Ishikawa (cell line): ENCODE measurements around the gene ECI2.

Experiments used
- CEBPB ChIP-seq: IDR thresholded peaks from 2 replicates; pipeline ENCODE4 v1.6.1; 2012
- CREB1 ChIP-seq: IDR thresholded peaks from 2 replicates; pipeline ENCODE4 v1.6.1; 2012; ENCODE audit warnings: low read depth
- EGR1 ChIP-seq: IDR thresholded peaks from 2 replicates; pipeline ENCODE4 v1.6.1; 2012
- EP300 ChIP-seq: IDR thresholded peaks from 2 replicates; pipeline ENCODE4 v1.6.1; 2012; ENCODE audit warnings: borderline replicate concordance
- FOXM1 ChIP-seq: IDR thresholded peaks from 2 replicates; pipeline ENCODE4 v1.6.1; 2012; ENCODE audit warnings: low read depth, borderline replicate concordance
- NFIC ChIP-seq: IDR thresholded peaks from 2 replicates; pipeline ENCODE4 v1.6.1; 2012
- RAD21 ChIP-seq: IDR thresholded peaks from 2 replicates; pipeline ENCODE4 v1.6.1; 2012; ENCODE audit warnings: low read depth
- TAF1 ChIP-seq: IDR thresholded peaks from 2 replicates; pipeline ENCODE4 v1.6.1; 2012; ENCODE audit warnings: low read depth, mild to moderate bottlenecking
- TCF12 ChIP-seq: IDR thresholded peaks from 2 replicates; pipeline ENCODE4 v1.6.1; 2012; ENCODE audit warnings: low read depth
- TEAD4 ChIP-seq: IDR thresholded peaks from 2 replicates; pipeline ENCODE4 v1.6.1; 2012
- YY1 ChIP-seq: IDR thresholded peaks from 2 replicates; pipeline ENCODE4 v1.6.1; 2012; ENCODE audit warnings: low read depth
- ZBTB7A ChIP-seq: IDR thresholded peaks from 2 replicates; pipeline ENCODE4 v1.6.1; 2012; ENCODE audit warnings: low read depth
- TF ChIP-seq, protein P1 (sequence below): IDR thresholded peaks from 2 replicates; pipeline ENCODE4 v1.6.1; 2012
- TF ChIP-seq, protein P2 (sequence below): IDR thresholded peaks from 2 replicates; pipeline ENCODE4 v1.6.1; 2012
- TF ChIP-seq, protein P3 (sequence below): IDR thresholded peaks from 2 replicates; pipeline ENCODE4 v1.6.1; 2012; ENCODE audit warnings: low read depth, mild to moderate bottlenecking

ECI2 gene

GRCh38 chr6:4167833-4168232 is 32.5 kb upstream of the ECI2 start:
- no peak for TF ChIP-seq NFIC
- no peak for TF ChIP-seq EP300
- no peak for TF ChIP-seq ZBTB7A
- no peak for TF ChIP-seq CREB1
- TF ChIP-seq CEBPB: no peak
- TF ChIP-seq EGR1: no peak
- TF ChIP-seq FOXM1: no peak
- no peak for TF ChIP-seq TEAD4
- no peak for TF ChIP-seq TCF12
- TF ChIP-seq TAF1: no peak
- TF ChIP-seq RAD21: no peak
- TF ChIP-seq YY1: no peak
- TF ChIP-seq, protein P1, sequence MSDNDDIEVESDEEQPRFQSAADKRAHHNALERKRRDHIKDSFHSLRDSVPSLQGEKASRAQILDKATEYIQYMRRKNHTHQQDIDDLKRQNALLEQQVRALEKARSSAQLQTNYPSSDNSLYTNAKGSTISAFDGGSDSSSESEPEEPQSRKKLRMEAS: no peak
- TF ChIP-seq, protein P2, sequence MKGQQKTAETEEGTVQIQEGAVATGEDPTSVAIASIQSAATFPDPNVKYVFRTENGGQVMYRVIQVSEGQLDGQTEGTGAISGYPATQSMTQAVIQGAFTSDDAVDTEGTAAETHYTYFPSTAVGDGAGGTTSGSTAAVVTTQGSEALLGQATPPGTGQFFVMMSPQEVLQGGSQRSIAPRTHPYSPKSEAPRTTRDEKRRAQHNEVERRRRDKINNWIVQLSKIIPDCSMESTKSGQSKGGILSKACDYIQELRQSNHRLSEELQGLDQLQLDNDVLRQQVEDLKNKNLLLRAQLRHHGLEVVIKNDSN: no peak

GRCh38 chr6:4167123-4167522 is 31.7 kb upstream of the ECI2 start:
- no peak for TF ChIP-seq YY1
- TF ChIP-seq, protein P1: no peak
- TF ChIP-seq RAD21: no peak
- no peak for TF ChIP-seq ZBTB7A
- TF ChIP-seq NFIC: no peak
- TF ChIP-seq TEAD4: no peak
- no peak for TF ChIP-seq CREB1
- TF ChIP-seq FOXM1: no peak
- TF ChIP-seq TCF12: no peak
- TF ChIP-seq EGR1: no peak
- TF ChIP-seq, protein P3, sequence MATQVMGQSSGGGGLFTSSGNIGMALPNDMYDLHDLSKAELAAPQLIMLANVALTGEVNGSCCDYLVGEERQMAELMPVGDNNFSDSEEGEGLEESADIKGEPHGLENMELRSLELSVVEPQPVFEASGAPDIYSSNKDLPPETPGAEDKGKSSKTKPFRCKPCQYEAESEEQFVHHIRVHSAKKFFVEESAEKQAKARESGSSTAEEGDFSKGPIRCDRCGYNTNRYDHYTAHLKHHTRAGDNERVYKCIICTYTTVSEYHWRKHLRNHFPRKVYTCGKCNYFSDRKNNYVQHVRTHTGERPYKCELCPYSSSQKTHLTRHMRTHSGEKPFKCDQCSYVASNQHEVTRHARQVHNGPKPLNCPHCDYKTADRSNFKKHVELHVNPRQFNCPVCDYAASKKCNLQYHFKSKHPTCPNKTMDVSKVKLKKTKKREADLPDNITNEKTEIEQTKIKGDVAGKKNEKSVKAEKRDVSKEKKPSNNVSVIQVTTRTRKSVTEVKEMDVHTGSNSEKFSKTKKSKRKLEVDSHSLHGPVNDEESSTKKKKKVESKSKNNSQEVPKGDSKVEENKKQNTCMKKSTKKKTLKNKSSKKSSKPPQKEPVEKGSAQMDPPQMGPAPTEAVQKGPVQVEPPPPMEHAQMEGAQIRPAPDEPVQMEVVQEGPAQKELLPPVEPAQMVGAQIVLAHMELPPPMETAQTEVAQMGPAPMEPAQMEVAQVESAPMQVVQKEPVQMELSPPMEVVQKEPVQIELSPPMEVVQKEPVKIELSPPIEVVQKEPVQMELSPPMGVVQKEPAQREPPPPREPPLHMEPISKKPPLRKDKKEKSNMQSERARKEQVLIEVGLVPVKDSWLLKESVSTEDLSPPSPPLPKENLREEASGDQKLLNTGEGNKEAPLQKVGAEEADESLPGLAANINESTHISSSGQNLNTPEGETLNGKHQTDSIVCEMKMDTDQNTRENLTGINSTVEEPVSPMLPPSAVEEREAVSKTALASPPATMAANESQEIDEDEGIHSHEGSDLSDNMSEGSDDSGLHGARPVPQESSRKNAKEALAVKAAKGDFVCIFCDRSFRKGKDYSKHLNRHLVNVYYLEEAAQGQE: no peak
- TF ChIP-seq CEBPB: no peak
- no peak for TF ChIP-seq EP300

DNA sequence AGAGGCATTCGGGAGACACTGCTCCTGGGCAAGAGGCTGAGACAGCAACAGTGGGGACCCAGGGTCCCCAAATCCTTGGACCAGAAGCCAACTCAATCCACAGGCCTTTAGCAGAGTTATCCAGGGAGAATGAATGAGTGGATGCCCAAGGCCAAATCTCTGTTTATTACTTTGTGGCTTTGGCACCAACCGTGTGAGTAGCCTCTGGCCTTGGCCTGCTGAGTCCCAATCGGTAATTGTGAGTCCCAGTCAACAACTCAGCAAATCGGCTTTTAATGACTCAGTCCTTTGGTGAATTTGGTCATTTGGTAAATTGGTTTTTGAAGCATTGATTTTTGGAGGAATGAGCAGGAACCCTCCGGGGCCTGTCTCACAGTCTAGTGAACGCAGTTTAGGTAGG is 29.1 kb upstream of the ECI2 start:
- TF ChIP-seq RAD21: no peak
- no peak for TF ChIP-seq YY1
- no peak for TF ChIP-seq TCF12
- no peak for TF ChIP-seq FOXM1
- TF ChIP-seq, protein P3: no peak
- no peak for TF ChIP-seq EGR1
- TF ChIP-seq, protein P2: no peak
- TF ChIP-seq, protein P1: no peak
- TF ChIP-seq CEBPB: no peak
- TF ChIP-seq ZBTB7A: no peak
- TF ChIP-seq TAF1: no peak
- TF ChIP-seq TEAD4: no peak
- TF ChIP-seq CREB1: no peak
- no peak for TF ChIP-seq EP300
- TF ChIP-seq NFIC: no peak

DNA sequence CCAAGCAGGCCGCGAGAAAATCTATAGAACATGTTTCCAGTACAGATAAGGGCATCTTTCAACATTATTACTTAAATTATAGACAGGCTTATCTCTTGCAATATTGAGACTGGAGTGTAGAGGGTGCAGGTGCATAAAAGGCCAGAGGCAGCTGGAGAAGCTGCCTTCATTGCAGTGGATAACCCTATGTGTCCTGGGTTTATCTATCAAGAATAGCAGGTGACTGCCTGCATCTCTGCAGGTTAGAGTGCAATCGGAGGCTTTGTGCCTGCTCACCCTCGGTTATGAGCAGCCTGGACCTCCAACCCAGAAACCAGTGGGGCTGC is 28.7 kb upstream of the ECI2 start:
- no peak for TF ChIP-seq FOXM1
- TF ChIP-seq, protein P2: no peak
- TF ChIP-seq TCF12: no peak
- no peak for TF ChIP-seq YY1
- no peak for TF ChIP-seq ZBTB7A
- no peak for TF ChIP-seq NFIC

GRCh38 chr6:4163408-4164116 is 28.2 kb upstream of the ECI2 start:
- TF ChIP-seq EP300 (no peak), CREB1 (no peak), TEAD4 (no peak)
- TF ChIP-seq, protein P1: no peak
